ENCODE results near the gene HIF3A.
A peak's percentile ranks its signal among the peaks of the same experiment; 100 is the strongest.

Gene HIF3A

DNA sequence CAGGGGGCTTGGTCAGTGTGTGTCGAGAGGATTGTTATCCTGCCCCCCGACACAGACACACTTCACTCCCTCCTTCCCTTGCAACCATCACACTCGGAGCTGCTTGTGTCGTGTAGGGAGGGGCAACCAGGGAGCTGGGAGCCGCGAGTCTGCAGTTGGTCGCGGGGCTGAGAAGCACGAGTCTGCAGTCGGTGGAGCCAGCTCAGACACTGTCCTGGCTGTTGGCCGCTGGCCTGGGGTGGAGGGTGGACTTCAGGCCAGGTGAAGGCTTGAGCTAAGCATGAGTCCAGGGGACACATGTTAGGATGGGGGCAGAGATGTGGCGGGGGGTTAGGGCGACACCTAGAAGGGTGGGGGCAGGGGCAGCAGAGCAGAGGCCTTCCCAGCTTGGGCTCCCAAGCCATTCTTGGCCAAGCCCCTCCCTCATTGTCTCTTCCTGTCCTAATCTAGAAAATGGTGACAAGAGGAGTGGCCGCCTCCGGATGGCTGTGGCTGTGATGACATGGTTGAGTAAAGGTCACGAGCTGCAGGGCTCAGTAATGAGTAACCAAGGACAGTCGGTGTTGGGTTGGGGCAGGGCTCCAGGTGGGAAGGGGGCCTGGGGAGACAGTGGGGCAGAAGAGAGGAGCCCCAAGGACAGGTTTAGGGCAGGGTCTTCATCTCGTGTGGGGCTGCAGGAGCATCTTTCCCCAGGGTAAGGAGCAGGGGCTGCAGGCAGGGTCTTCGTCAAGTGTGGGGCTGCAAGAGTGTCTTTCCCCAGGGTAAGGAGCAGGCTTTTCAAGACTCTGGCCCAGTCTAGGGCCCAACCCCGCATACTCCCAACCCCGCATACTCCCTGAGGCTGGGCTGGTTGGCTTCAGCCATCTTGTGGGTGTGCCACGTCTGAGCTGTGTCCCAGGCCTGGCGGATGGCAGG is 58.6 kb downstream of the HIF3A start:
- TF ChIP-seq, protein P1, sequence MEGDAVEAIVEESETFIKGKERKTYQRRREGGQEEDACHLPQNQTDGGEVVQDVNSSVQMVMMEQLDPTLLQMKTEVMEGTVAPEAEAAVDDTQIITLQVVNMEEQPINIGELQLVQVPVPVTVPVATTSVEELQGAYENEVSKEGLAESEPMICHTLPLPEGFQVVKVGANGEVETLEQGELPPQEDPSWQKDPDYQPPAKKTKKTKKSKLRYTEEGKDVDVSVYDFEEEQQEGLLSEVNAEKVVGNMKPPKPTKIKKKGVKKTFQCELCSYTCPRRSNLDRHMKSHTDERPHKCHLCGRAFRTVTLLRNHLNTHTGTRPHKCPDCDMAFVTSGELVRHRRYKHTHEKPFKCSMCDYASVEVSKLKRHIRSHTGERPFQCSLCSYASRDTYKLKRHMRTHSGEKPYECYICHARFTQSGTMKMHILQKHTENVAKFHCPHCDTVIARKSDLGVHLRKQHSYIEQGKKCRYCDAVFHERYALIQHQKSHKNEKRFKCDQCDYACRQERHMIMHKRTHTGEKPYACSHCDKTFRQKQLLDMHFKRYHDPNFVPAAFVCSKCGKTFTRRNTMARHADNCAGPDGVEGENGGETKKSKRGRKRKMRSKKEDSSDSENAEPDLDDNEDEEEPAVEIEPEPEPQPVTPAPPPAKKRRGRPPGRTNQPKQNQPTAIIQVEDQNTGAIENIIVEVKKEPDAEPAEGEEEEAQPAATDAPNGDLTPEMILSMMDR (IDR thresholded peaks at IDR 0.05; ENCODE audit: extremely low read depth, insufficient read depth, missing control alignments) = no peak
- in situ Hi-C loops (cut with MboI; ENCODE audit: low pct_unique_long_range_greater_than_20kb, low sequenced_read_pairs, unreplicated experiment) = no loop called here
- DNase-seq (ENCODE audit: low spot score) = peak; percentile 34

DNA sequence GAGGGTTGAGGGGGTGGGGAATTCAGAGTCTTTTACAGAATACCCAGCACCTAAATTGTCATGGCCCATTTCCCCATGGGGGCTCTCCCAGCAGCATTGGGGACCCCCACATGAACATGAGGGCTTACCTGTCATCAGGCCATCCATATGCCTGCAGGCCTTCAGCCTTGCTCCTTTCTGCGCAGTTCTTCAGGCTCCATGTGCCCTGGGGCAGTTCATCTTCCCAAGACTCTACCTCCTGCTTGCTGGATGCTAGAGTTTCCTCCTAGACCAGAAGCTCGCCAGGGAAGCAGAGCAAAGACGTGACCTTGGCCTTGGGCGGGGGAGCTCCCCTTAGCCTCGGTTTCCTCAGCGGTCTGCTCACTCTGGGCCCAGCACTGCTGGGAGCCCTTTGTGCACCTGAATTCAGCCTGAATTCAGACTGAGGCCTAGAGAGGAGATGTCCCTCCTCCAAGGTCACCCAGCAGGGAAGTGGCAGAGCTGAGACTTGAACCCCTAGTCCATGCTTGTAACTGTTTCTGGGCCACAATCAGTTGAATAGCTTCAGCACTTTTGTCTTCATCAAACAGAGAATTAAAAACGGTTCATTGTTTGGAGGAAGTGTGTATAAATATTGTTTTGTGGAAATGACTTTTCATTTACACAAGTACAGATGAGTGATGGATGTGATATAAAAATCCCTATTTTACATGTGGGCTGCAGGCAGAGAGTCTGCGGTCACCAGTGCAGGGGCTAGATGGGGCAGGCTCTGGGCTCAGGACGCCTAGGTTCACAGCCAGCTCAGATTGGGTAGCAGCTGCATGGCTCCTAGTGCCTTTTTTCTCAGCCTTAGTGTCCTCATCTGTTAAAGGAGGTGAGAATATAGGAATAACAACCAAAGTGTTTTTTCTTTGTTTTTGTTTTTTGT is 59.6 kb downstream of the HIF3A start:
- TF ChIP-seq, protein P1 (IDR thresholded peaks at IDR 0.05; ENCODE audit: extremely low read depth, insufficient read depth, missing control alignments) = no peak
- in situ Hi-C loops (cut with MboI; ENCODE audit: low pct_unique_long_range_greater_than_20kb, low sequenced_read_pairs, unreplicated experiment) = no loop called here
- no peak for DNase-seq (ENCODE audit: low spot score)

DNA sequence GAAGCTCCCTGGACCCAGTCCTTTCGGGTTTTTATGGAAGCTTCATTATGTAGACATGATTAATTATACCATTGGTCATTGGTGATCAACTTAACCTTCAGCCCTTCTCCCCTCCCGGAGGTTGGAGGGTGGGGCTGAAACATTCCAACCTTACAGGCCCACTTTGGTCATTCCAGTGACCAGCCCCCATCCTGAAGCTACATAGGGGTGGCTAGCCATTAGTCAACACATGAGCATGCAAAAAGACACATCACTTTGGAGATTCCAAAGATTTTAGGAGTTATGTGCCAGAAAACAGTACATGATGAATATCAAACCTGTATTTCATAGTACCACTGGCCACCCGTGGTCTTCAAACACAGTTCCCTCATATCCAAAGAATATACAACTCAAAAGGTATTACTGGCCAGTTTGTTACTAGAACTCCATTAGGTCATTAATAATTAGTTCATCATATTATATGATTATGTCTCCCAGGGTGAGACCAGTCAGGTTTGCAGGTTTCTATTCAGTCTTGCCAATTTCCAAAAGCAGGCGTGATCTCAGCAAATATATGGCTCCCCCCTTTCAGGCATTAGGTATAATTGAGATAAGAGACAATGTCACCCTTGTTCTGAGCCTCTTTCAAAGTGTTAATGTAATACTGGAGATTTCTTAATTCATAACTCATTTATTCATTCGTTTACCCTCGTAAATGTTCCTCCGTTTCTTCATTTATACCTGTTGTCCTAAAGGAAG is 61.2 kb downstream of the HIF3A start:
- no peak for DNase-seq (ENCODE audit: low spot score)
- TF ChIP-seq, protein P1 (IDR thresholded peaks at IDR 0.05; ENCODE audit: extremely low read depth, insufficient read depth, missing control alignments) = no peak
- in situ Hi-C loops (cut with MboI; ENCODE audit: low pct_unique_long_range_greater_than_20kb, low sequenced_read_pairs, unreplicated experiment) = no loop called here

DNA sequence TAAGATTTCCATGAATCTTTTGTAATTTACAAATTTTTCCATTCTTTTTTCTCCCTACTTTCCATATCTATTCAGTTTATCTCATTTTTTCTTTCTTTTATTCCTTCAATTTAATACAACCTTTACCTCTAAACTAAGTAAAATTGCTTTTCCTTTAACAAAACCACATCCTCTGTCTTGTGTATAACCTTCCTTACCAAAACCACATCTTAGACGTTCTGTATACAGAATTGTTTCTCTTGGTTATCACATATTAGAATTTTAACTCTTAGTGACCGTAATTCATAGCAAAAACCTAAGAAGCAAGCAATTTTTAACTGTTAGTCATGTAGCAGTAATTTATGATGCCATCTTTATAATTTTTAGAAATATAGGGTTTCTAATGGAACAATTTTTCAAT is 65.1 kb downstream of the HIF3A start:
- TF ChIP-seq, protein P1 (IDR thresholded peaks at IDR 0.05; ENCODE audit: extremely low read depth, insufficient read depth, missing control alignments) = no peak
- DNase-seq (ENCODE audit: low spot score) = no peak
- in situ Hi-C loops (cut with MboI; ENCODE audit: low pct_unique_long_range_greater_than_20kb, low sequenced_read_pairs, unreplicated experiment) = no loop called here

DNA sequence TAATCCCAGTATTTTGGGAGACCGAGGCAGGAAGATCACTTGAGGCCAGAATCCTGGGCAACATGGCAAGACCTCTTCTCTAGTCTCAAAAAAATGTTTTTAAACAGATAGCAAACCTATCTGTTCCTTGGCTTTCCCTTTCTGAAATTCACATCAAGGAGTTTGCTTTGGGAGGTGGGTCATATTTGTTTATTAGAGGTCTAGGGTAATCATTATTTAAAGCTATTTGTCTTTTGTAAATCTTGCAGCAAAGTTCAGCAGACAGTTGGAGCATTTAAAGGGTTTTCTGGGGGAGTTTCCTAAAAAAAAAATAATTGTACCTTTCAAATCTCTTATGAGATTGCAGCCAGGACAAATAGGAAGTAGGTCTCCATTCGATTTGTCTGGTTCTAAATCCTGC is 67.5 kb downstream of the HIF3A start:
- TF ChIP-seq, protein P1 (IDR thresholded peaks at IDR 0.05; ENCODE audit: extremely low read depth, insufficient read depth, missing control alignments) = no peak
- no peak for DNase-seq (ENCODE audit: low spot score)
- in situ Hi-C loops (cut with MboI; ENCODE audit: low pct_unique_long_range_greater_than_20kb, low sequenced_read_pairs, unreplicated experiment) = no loop called here

DNA sequence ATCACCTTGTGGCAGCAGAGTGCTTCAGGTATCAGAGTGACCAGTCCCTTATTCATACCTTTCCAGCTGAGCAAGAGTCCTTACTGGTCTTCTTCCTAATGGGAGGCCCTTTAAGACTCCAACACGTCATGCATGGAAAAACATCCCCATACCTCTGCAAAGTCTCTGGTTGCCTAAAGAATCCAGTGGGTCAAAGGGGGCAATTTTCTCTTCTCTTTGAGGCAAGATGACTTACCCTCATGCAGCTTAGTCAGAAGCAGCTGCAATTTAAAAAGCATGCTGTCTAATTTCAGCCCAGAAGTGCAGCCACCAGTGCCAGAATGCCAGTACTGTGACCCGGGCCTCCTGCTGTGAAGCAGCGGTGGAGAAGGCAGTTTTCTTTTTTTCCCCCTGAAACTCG is 68.7 kb downstream of the HIF3A start:
- no peak for DNase-seq (ENCODE audit: low spot score)
- in situ Hi-C loops (cut with MboI; ENCODE audit: low pct_unique_long_range_greater_than_20kb, low sequenced_read_pairs, unreplicated experiment) = no loop called here
- TF ChIP-seq, protein P1 (IDR thresholded peaks at IDR 0.05; ENCODE audit: extremely low read depth, insufficient read depth, missing control alignments) = no peak

All from GM13977 (cell line).